ENCODE data around the gene PAIP2. TPM values are rescaled to one million over a fixed set of nuclear protein-coding genes. Genes with fewer than 3 reads are reported as not detected.

The PAIP2 gene
- 100 to 1,000 TPM in 3 of 5 experiments, 10 to 100 TPM in 2; 88.8 to 121 (median 106) TPM for total RNA-seq
- polyA plus RNA-seq, result 100 to 1,000 TPM; 374 to 417 TPM
- 107 reads per million, percentile 85 among the genes with 10 or more reads in this experiment for total RNA-seq

GRCh38 chr5:139341689-139342422 is at the start of gene PAIP2:
PAIP2 (plus strand) TSS chr5:139341854; CDS start chr5:139363785, 21,931 bp downstream.
- ATAC-seq, result peak; percentile 95
- Mint-ChIP-seq H3K27ac (peak within 1 kb of the TSS; percentile 96 to 100 (median 99)), H3K4me1 (peaks cover 34 to 65% (median 55%) of the 10 kb centered on the region in 7 donors), H3K9me3 (peaks cover 0 to 11% (median 0%) of the 10 kb centered on the region in 11 donors), H3K4me3 (peak within 1 kb of the TSS; percentile 95 to 100 (median 98)), H3K36me3 (peaks cover 0 to 21% (median 15%) of the 10 kb centered on the region in 5 donors), H3K27me3 (peaks cover 0 to 5% (median 0%) of the 10 kb centered on the region in 5 donors)
- peaks cover 0 to 5% (median 0%) of the 10 kb centered on the region in 3 experiments for H3K36me3 ChIP-seq (ENCODE audit: control insufficient read depth in 2 of 3, insufficient read depth in 3 of 3, low read length in 3 of 3)
- peak; percentile 94 to 98 (median 97) for DNase-seq
- ChIA-PET POLR2A (interaction anchor here (0.7 to 3.6 kb wide), 29 partner anchors 9 to 1004 kb away, joined by 3 to 61 read pairs (median 6); partner anchors contain the start of genes DNAJC18, ETF1, FAM53C and HSPA9), CTCF (interaction anchor here (0.6 to 1.3 kb wide), 7 partner anchors 16 to 221 kb away, joined by 3 to 5 read pairs (median 3); partner anchors contain the start of genes MATR3 and SPATA24)
- H3K4me3 ChIP-seq (ENCODE audit: low read length), result peak within 1 kb of the TSS; percentile 96
- H3K4me1 ChIP-seq (ENCODE audit: control insufficient read depth in 2 of 2, insufficient read depth in 2 of 2, low read length in 2 of 2), result peaks cover 28 to 30% of the 10 kb centered on the region in 2 donors
- no peaks in the 10 kb centered on the region for H3K9me3 ChIP-seq (ENCODE audit: control insufficient read depth in 2 of 3, low read length in 3 of 3)
- H3K27ac ChIP-seq (ENCODE audit: low read depth, low read length), result peak within 1 kb of the TSS; percentile 98
- no peaks in the 10 kb centered on the region for H3K27me3 ChIP-seq (ENCODE audit: control insufficient read depth in 2 of 2, insufficient read depth in 2 of 2, low read length in 2 of 2)
- intact Hi-C loops (cut with micrococcal nuclease), result loop anchor here (1.0 to 10.0 kb wide), 24 partner anchors 15 to 1309 kb away; partner anchors contain the start of genes ANKHD1 (in 2 of the 2), ETF1 (in 2 of the 2), HSPA9 (in 2 of the 2) and MATR3 (in 2 of the 2)

DNA sequence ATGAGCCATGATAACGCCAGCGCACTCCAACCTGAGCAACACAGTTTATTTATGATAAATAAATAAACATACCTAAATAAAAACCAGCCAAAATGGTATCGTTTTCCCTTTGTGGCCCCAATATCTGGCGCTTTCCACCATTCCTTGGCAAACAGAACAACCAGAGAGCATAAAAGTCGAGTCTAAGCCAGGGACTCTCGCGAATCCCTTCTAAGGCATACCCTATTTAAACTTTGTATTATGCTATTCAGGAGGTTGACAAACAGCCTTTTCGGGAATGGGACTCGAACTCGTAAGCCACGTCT is 48.5 kb upstream of the PAIP2 start:
- Histone ChIP-seq H3K4me1 (ENCODE audit: control insufficient read depth in 2 of 2, insufficient read depth in 2 of 2, low read length in 2 of 2) (peaks cover 23 to 31% of the 10 kb centered on the region in 2 donors), H3K9me3 (ENCODE audit: control insufficient read depth in 2 of 3, low read length in 3 of 3) (no peaks in the 10 kb centered on the region), H3K27me3 (ENCODE audit: control insufficient read depth in 2 of 2, insufficient read depth in 2 of 2, low read length in 2 of 2) (no peaks in the 10 kb centered on the region), H3K4me3 (ENCODE audit: low read length) (peak overlapping the region; percentile 87), H3K36me3 (ENCODE audit: control insufficient read depth in 2 of 3, insufficient read depth in 3 of 3, low read length in 3 of 3) (peaks cover 0 to 13% (median 0%) of the 10 kb centered on the region in 3 experiments), H3K27ac (ENCODE audit: low read depth, low read length) (peak overlapping the region; percentile 98)
- no peak for ATAC-seq
- H3K27ac Mint-ChIP-seq, result peak overlapping the region; percentile 96 to 100 (median 99)
- POLR2A ChIA-PET, result interaction anchor here (0.6 to 6.7 kb wide), 28 partner anchors 8 to 1404 kb away, joined by 3 to 67 read pairs (median 5); partner anchors contain the start of genes DNAJC18, ETF1, HSPA9 and PAIP2
- peak overlapping the region; percentile 91 to 99 (median 98) for H3K4me3 Mint-ChIP-seq
- CTCF ChIA-PET, result interaction anchor here (0.6 to 1.1 kb wide), 3 partner anchors 38 to 718 kb away, joined by 3 to 4 read pairs (median 4); partner anchors contain the start of gene HSPA9
- peaks cover 28 to 48% (median 37%) of the 10 kb centered on the region in 7 donors for H3K4me1 Mint-ChIP-seq
- intact Hi-C loops (cut with micrococcal nuclease), result loop anchor here (1.0 to 10.0 kb wide), 19 partner anchors 19 to 1538 kb away; partner anchors contain the start of genes ETF1 (in 2 of the 2), HSPA9 (in 2 of the 2), PAIP2 (in 2 of the 2) and SIL1 (in 2 of the 2)
- peaks cover 0 to 21% (median 0%) of the 10 kb centered on the region in 5 donors for H3K36me3 Mint-ChIP-seq
- DNase-seq, result no peak
- no peaks in the 10 kb centered on the region for H3K27me3 Mint-ChIP-seq
- H3K9me3 Mint-ChIP-seq, result peaks cover 0 to 2% (median 0%) of the 10 kb centered on the region in 11 donors

DNA sequence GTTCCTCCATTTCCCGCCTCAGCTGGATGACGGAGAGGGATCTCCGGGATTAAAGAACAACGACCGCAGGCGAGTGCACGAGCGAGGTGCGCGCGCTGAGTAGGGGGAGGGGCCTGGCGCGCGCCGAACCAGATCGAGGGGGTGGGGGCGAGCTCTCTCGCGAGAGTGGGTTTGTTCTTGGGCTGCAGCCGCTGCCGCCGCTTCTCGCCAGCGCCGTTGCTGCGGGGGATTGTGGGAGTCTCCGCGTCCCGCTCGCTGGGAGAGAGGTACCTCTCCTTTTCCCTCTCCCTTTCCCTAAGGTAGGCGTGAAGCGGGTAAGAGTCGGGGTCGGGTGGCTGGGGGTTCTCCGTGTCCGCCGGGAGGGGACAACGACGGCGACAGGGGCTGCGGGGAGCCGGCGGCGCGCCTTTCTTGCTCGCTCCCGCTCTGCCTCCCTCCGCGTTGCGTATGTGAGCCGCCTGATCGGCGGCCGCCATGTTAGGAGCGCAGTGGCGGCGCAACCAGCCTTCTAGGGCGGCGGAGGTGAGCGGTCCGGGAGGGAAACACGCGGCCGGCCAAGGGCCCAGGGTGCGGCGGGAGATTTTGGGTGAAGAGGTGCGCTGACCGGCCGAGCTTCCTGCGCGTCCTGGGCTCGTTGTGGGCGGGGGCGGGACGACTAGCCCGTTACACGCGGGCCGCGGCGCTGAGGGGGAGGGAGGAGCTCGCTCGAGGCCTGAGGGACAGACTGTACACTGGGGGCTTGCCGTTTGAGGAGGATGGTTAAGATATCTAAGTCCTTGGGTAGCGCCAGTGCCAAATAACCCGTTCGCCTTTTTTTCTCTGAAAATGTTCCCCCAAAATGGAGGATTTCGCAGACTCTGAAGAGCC is 47.9 kb upstream of the PAIP2 start, which contains the start of gene MATR3:
Gene MATR3, plus strand, starts transcription at position 234 of the 867 bp plus-strand sequence. CDS start 13,676 bp downstream, outside the sequence.
- DNase-seq, result peak; percentile 83 to 94 (median 91)
- ChIA-PET POLR2A (interaction anchor here (0.6 to 6.7 kb wide), 39 partner anchors 9 to 1405 kb away, joined by 3 to 67 read pairs (median 5); partner anchors contain the start of genes DNAJC18, ETF1, HSPA9 and PAIP2), CTCF (interaction anchor here (0.6 to 1.1 kb wide), 2 partner anchors 38 to 48 kb away, joined by 4 read pairs; no protein-coding TSS in a partner anchor)
- Histone ChIP-seq H3K9me3 (ENCODE audit: control insufficient read depth in 2 of 3, low read length in 3 of 3) (no peaks in the 10 kb centered on the region), H3K4me1 (ENCODE audit: control insufficient read depth in 2 of 2, insufficient read depth in 2 of 2, low read length in 2 of 2) (peaks cover 29 to 37% of the 10 kb centered on the region in 2 donors), H3K4me3 (ENCODE audit: low read length) (peak within 1 kb of the TSS; percentile 87), H3K36me3 (ENCODE audit: control insufficient read depth in 2 of 3, insufficient read depth in 3 of 3, low read length in 3 of 3) (peaks cover 0 to 13% (median 0%) of the 10 kb centered on the region in 3 experiments), H3K27me3 (ENCODE audit: control insufficient read depth in 2 of 2, insufficient read depth in 2 of 2, low read length in 2 of 2) (no peaks in the 10 kb centered on the region), H3K27ac (ENCODE audit: low read depth, low read length) (peak within 1 kb of the TSS; percentile 98)
- Mint-ChIP-seq H3K9me3 (peaks cover 0 to 2% (median 0%) of the 10 kb centered on the region in 11 donors), H3K4me3 (peak within 1 kb of the TSS; percentile 91 to 99 (median 98)), H3K27ac (peak within 1 kb of the TSS; percentile 96 to 100 (median 99)), H3K27me3 (no peaks in the 10 kb centered on the region), H3K36me3 (peaks cover 0 to 20% (median 0%) of the 10 kb centered on the region in 5 donors), H3K4me1 (peaks cover 33 to 51% (median 42%) of the 10 kb centered on the region in 7 donors)
- intact Hi-C loops (cut with micrococcal nuclease), result loop anchor here (1.0 to 10.0 kb wide), 19 partner anchors 19 to 1539 kb away; partner anchors contain the start of genes ETF1 (in 2 of the 2), HSPA9 (in 2 of the 2), PAIP2 (in 2 of the 2) and SIL1 (in 2 of the 2)
- peak; percentile 95 for ATAC-seq

GRCh38 chr5:139294374-139295165 is 47.1 kb upstream of the PAIP2 start:
- Mint-ChIP-seq H3K9me3 (peaks cover 0 to 2% (median 0%) of the 10 kb centered on the region in 11 donors), H3K4me3 (peak overlapping the region; percentile 91 to 99 (median 98)), H3K27ac (peak overlapping the region; percentile 96 to 100 (median 99)), H3K36me3 (peaks cover 0 to 18% (median 0%) of the 10 kb centered on the region in 5 donors), H3K4me1 (peaks cover 41 to 55% (median 51%) of the 10 kb centered on the region in 7 donors), H3K27me3 (no peaks in the 10 kb centered on the region)
- Histone ChIP-seq H3K4me1 (ENCODE audit: control insufficient read depth in 2 of 2, insufficient read depth in 2 of 2, low read length in 2 of 2) (peaks cover 37 to 43% of the 10 kb centered on the region in 2 donors), H3K27me3 (ENCODE audit: control insufficient read depth in 2 of 2, insufficient read depth in 2 of 2, low read length in 2 of 2) (no peaks in the 10 kb centered on the region), H3K36me3 (ENCODE audit: control insufficient read depth in 2 of 3, insufficient read depth in 3 of 3, low read length in 3 of 3) (peaks cover 0 to 13% (median 0%) of the 10 kb centered on the region in 3 experiments), H3K4me3 (ENCODE audit: low read length) (peak overlapping the region; percentile 87), H3K9me3 (ENCODE audit: control insufficient read depth in 2 of 3, low read length in 3 of 3) (no peaks in the 10 kb centered on the region), H3K27ac (ENCODE audit: low read depth, low read length) (peak overlapping the region; percentile 98)
- DNase-seq (peak; percentile 46 to 68 (median 59)), ATAC-seq (peak; percentile 12)
- intact Hi-C loops (cut with micrococcal nuclease), result loop anchor here (1.0 to 10.0 kb wide), 9 partner anchors 12 to 1540 kb away; partner anchors contain the start of genes BRD8 (in 1 of the 2), FAM53C (in 1 of the 2), HNRNPA0 (in 1 of the 2) and KDM3B (in 1 of the 2)
- ChIA-PET POLR2A (interaction anchor here (0.6 to 6.7 kb wide), 28 partner anchors 10 to 941 kb away, joined by 3 to 67 read pairs (median 5); partner anchors contain the start of genes DNAJC18, HSPA9, PAIP2 and SIL1), CTCF (no interaction called here)
